ENCODE measurements around the gene CGB8.

CGB8 gene

GRCh38 chr19:49020931-49021895 lies 27.7 kb downstream of the CGB8 start (continued):
- TF ChIP-seq REST (tag by site-specific recombination; IDR thresholded peaks at IDR 0.05) (0 out of 2 replicates have a peak, but pooled peaks have one; percentile 17), ZNF555 (tag by site-specific recombination; conservative IDR thresholded peaks at IDR 0.05) (no peak), ZNF645 (tag by site-specific recombination; IDR thresholded peaks at IDR 0.05) (no peak), ZNF449 (tag by site-specific recombination; IDR thresholded peaks at IDR 0.05) (no peak), ZNF24 (tag by site-specific recombination; IDR thresholded peaks at IDR 0.05) (peak; percentile 69; the same call in 1 of the 2 replicates), ZNF416 (tag by site-specific recombination; IDR thresholded peaks at IDR 0.05) (no peak), ZNF585B (tag by site-specific recombination; IDR thresholded peaks at IDR 0.05) (no peak), ZNF211 (tag by site-specific recombination; IDR thresholded peaks at IDR 0.05; ENCODE audit: low read depth) (0 out of 2 replicates have a peak, but pooled peaks have one; percentile 55), ZBTB10 (tag by site-specific recombination; IDR thresholded peaks at IDR 0.05) (peak; percentile 87), INSM2 (tag by site-specific recombination; IDR thresholded peaks at IDR 0.05) (no peak), ZNF791 (tag by site-specific recombination; IDR thresholded peaks at IDR 0.05) (peak; percentile 74; the same call in 1 of the 2 replicates), ZNF514 (tag by site-specific recombination; IDR thresholded peaks at IDR 0.05) (no peak), ZNF639 (tag by site-specific recombination; IDR thresholded peaks at IDR 0.05) (peak; percentile 47; the same call in 1 of the 2 replicates), ZNF624 (tag by site-specific recombination; IDR thresholded peaks at IDR 0.05) (no peak), ZNF239 (tag by site-specific recombination; IDR thresholded peaks at IDR 0.05) (no peak), ZNF501 (tag by site-specific recombination; IDR thresholded peaks at IDR 0.05) (no peak), ZNF202 (tag by site-specific recombination; IDR thresholded peaks at IDR 0.05; ENCODE audit: borderline replicate concordance) (no peak), ZNF221 (tag by site-specific recombination; IDR thresholded peaks at IDR 0.05; ENCODE audit: borderline replicate concordance) (no peak), ZNF692 (tag by site-specific recombination; IDR thresholded peaks at IDR 0.05) (peak; percentile 61), OSR2 (tag by site-specific recombination; IDR thresholded peaks at IDR 0.05) (peak; percentile 79), ZBTB20 (tag by site-specific recombination; IDR thresholded peaks at IDR 0.05) (peak; percentile 57), KLF17 (tag by site-specific recombination; IDR thresholded peaks at IDR 0.05) (no peak), ZNF19 (tag by site-specific recombination; IDR thresholded peaks at IDR 0.05; ENCODE audit: low read depth) (no peak)
